HG02870 (cell line): ENCODE measurements around the gene IFIT3.

Source experiments
- ATAC-seq: cut with Tn5 transposase; IDR thresholded peaks from one replicate; pipeline ENCODE4 v1.9.1; 2021; ENCODE audit warnings: mild to moderate bottlenecking, moderate library complexity; ENCODE audit not compliant: unreplicated experiment

The IFIT3 gene

GRCh38 chr10:89332123-89332633 lies 4.4 kb downstream of the IFIT3 start:
- ATAC-seq, result peak; percentile 36

GRCh38 chr10:89335226-89335625 lies 7.4 kb downstream of the IFIT3 start:
- no peak for ATAC-seq

GRCh38 chr10:89336241-89336640 lies 8.4 kb downstream of the IFIT3 start:
- no peak for ATAC-seq

GRCh38 chr10:89337484-89337883 lies 9.7 kb downstream of the IFIT3 start:
- ATAC-seq, result no peak

- ATAC-seq, result no peak
Observed at GRCh38 chr10:89338713-89339112, 10.9 kb downstream of the IFIT3 start.

GRCh38 chr10:89339875-89340274 lies 12.1 kb downstream of the IFIT3 start:
- no peak for ATAC-seq

- ATAC-seq, result no peak
Observed at GRCh38 chr10:89341649-89342048, 13.9 kb downstream of the IFIT3 start.

GRCh38 chr10:89342206-89342958 lies 14.6 kb downstream of the IFIT3 start:
- no peak for ATAC-seq

GRCh38 chr10:89343089-89343767 lies 15.4 kb downstream of the IFIT3 start:
- no peak for ATAC-seq

GRCh38 chr10:89344156-89344555 lies 16.4 kb downstream of the IFIT3 start:
- no peak for ATAC-seq

- ATAC-seq, result no peak
Observed at GRCh38 chr10:89345367-89346000, 17.7 kb downstream of the IFIT3 start.

GRCh38 chr10:89346405-89347254 lies 18.8 kb downstream of the IFIT3 start:
- ATAC-seq, result no peak

GRCh38 chr10:89347701-89348457 lies 20.1 kb downstream of the IFIT3 start:
- ATAC-seq, result no peak

GRCh38 chr10:89348481-89348880 lies 20.7 kb downstream of the IFIT3 start:
- ATAC-seq, result no peak

GRCh38 chr10:89348975-89349374 lies 21.2 kb downstream of the IFIT3 start:
- no peak for ATAC-seq

- peak; percentile 29 for ATAC-seq
Observed at GRCh38 chr10:89350631-89351315, 23.0 kb downstream of the IFIT3 start.

- peak; percentile 83 for ATAC-seq
Observed at GRCh38 chr10:89351412-89351779, 23.6 kb downstream of the IFIT3 start.

- ATAC-seq, result peak; percentile 46
Observed at GRCh38 chr10:89351780-89352597, 24.2 kb downstream of the IFIT3 start.

- no peak for ATAC-seq
Observed at GRCh38 chr10:89352802-89353201, 25.0 kb downstream of the IFIT3 start.
